Nucleus accumbens (tissue), 56 donors: Measurements from ENCODE around the gene ARGLU1.

ENCODE experiments used
- DNase-seq, 56 donors: peaks; one replicate each; lab custom pipeline; 2025; lab: John Stamatoyannopoulos, UW

ARGLU1 gene

DNA sequence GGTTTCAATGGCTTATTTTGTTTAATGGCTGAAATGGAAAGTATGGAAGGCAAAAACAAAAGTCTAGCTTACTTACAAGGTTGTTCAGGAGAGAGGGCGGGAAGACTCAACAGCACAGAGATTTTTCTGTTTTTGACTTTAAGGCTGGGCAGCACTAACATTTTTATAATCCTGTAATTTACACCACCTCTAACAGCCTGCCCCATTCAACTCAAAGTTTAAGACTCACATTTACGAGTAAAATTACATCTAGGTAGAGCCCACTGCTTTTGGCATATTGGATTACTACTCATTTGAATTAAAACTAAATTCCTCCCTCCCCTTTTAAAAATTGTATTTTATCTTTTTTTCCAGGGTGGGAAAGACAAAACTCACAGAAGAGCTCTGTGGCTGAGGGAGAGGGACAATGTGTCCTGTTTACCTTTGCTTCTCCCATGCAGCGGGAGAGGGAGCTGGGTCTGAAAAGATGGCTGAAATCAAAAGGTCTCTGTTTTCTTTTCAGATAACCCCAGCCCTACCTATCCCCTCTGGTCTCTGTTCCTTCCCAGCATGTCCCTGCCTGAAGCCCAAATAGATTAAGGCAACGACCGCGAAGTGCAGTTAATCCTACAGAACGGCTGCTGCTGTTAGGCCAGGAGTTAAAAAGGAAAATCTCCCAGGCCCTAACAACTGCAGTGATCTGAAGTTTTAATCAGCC is 39.1 kb downstream of the ARGLU1 start:
- no peak for DNase-seq

GRCh38 chr13:106527826-106528225 is 40.1 kb downstream of the ARGLU1 start:
- DNase-seq = no peak

DNA sequence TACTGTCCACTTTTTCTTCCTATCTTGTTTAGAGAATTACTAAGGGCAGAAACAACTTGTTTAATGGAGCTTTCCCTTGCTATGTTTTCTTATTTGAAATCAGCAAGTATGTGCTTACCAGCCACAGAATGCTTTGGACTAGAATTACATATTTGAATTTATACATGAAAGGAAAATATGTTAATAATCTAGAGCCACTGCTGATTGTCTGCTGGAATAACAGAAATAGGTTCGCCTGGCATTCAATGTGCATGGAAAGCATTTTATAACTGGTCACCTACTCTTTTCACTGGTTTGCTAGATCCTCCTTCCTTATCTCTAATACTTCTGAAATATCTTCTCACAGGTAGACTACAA is 40.5 kb downstream of the ARGLU1 start:
- DNase-seq = no peak

DNA sequence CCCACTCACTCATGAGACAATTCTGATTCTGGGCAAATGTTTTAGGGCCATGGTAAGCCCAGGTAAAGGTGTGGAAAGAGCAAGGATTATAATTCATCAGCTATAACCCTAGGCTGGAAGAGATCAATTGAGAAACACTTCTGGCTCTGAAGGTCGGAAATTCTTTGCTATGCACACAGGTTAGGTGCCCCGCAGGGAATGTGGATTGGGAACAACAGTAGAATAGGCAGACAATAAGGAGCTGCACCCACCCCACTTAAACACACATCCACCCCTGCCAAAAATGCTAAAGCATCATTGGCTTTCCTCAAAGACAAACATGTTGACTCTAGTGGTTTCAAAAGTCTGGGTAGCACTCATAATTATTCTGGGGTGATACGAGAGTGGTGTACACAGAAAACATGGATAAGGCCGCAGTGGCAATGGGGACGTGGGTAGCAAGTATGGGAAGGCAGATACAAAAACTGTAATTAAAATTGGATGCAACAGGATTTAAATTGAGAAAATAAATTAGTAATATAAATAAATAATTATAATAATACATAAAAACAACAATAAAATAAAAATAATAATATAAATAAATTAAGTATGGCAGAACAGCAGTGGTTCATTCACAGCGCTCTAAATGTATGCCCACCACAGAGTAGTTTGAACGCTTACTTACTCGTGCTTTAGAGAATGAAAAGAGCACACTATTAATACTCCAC is 41.0 kb downstream of the ARGLU1 start:
- no peak for DNase-seq

GRCh38 chr13:106525865-106526264 is 42.1 kb downstream of the ARGLU1 start:
- no peak for DNase-seq

DNA sequence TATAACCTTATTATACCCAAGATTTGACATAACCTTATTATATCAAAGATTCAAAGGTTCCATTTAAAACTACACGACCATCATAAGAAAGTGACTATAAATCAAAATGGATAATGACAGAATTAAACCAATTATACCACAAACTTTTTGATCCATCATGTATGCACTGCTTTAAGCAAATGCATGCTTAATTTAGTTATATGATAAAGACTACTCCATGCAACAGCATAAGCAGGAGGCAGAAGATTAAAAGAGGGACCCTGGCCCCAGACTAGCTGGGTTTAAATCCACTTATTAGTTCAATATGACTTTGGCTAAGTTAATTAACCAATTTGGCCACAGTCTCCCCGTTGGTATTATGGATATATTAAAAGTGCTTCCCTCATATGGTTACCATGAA is 43.8 kb downstream of the ARGLU1 start:
- no peak for DNase-seq

- peak in 3 of 56 donors; percentile 14 to 44 (median 39) for DNase-seq
Observed at GRCh38 chr13:106523576-106523975, 44.4 kb downstream of the ARGLU1 start.

- no peak for DNase-seq
Observed at GRCh38 chr13:106522898-106523525, 44.9 kb downstream of the ARGLU1 start.

DNA sequence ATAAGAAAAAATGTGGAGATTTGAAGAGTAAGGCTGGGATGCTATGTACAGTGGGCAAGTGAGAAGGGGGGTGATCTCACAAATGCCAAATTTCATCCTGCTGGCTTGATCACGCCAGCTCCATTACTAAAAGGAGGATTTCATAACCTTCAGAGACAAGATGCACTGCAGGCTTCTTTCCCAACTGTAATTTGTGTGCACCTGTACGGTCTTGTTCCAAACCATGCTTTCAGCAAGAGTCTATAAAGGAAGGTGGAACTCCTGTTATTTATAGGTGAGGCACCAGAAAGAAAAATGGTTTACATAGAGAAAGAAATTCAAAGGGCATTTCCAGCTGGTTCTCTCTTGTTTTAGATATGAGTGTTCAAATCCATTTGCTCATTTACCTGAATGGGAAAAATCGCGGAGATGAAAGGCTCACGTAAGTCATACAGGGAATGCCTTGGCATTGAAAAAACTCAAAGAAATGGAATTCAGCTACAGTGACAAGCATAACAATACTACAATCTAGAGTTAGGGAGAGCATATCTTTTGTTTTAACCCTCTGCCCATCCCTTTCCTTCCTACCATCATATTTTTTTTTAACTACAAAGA is 45.7 kb downstream of the ARGLU1 start:
- DNase-seq = no peak

- DNase-seq = no peak
Observed at GRCh38 chr13:106521095-106521799, 46.7 kb downstream of the ARGLU1 start.

- DNase-seq = peak in 4 of 56 donors; percentile 16 to 37 (median 34)
Observed at GRCh38 chr13:106520251-106521054, 47.5 kb downstream of the ARGLU1 start.

GRCh38 chr13:106518512-106518911 is 49.4 kb downstream of the ARGLU1 start:
- no peak for DNase-seq

DNA sequence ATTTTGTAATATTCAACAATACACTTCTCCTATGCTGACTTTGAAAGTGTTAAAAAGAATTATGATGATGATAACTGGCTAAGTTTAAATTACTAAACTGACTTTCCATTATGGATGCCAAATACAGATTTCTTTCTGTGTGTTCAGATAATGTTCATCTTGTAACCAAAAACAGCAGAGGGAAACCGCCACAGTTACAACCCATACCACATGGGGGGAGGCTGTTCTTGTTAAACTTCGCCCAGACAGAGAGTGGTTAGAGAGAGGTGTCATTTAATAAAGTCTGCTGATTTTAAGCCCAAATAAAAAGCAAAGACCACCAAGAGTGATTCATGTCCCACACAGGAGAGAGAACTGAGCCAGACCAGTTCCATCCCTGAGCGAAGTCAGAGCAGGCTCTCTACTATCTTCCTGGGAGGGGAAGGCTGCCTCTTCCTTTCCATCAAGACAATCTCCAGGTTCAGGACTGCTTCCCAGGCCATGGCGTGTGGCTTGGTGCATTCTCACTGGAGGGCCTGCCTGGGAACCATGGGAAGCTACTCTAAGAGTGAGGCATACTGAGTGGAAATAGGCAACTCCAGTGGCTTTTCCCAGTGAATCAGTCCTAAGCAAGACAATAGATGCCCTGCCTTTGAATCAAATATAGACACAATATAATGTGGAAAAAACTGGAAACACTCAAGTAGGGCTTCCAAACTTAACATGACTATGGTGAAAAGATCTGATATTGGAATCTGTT is 50.7 kb downstream of the ARGLU1 start:
- no peak for DNase-seq

DNA sequence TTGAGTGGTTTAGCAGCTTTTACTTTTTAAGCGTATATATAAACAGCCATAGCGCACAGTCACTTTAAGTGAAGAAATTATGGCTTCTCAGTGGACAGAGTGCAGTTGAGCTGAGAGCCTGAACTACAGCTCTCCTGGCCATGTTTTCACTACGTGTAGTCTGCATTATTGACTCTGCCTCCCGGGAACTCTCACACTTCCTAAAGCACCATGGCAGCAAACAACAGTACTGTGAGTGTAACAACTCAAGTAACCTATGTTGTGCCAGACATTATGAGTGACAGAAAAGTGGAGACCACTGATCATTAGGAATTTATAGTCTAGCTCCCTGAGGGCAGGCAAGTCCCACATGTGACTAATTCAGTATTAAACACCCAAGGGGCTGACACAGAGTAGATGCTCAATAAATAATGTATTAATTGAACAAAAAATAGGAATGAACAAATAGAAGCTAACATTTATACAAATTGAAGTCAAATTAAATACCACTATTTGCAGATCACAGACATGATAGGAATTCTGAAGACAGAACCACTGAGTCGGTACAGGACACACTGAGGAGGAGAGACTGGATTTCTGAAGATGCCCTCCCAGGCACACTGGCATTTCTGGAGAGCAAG is 52.2 kb downstream of the ARGLU1 start:
- no peak for DNase-seq

DNA sequence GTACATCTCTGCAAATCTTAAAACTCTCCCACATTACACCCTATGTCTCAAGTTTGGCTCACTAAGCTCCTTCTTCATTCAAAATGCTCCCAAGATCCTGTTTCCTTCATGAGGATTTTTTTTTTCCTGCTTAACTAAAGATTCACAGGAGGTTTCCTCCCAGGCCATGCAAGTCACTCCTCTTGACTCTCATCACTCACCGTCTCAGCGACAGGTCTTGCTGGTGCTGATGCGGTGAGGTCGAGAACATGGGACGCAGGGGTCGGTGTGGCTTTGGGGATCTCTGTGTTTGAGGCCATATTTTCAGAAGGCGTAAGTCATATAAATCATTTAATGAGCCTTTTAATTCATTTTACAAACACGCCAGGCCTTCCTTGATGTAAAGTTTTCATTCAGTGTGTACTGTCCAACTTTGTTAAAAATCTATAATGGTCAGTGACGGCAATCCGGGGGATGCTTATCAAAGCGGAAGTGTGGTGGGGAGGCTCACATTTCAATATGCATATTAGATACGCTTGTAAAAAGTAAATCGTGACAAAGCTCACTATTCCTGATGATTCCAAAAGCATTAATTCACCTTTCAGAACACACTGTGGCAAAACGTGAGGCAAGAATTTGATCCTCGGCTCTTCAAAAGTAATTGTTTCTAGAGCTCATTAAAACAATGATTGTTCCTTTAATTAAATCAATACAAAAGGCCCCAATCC is 52.9 kb downstream of the ARGLU1 start:
- DNase-seq = no peak

DNA sequence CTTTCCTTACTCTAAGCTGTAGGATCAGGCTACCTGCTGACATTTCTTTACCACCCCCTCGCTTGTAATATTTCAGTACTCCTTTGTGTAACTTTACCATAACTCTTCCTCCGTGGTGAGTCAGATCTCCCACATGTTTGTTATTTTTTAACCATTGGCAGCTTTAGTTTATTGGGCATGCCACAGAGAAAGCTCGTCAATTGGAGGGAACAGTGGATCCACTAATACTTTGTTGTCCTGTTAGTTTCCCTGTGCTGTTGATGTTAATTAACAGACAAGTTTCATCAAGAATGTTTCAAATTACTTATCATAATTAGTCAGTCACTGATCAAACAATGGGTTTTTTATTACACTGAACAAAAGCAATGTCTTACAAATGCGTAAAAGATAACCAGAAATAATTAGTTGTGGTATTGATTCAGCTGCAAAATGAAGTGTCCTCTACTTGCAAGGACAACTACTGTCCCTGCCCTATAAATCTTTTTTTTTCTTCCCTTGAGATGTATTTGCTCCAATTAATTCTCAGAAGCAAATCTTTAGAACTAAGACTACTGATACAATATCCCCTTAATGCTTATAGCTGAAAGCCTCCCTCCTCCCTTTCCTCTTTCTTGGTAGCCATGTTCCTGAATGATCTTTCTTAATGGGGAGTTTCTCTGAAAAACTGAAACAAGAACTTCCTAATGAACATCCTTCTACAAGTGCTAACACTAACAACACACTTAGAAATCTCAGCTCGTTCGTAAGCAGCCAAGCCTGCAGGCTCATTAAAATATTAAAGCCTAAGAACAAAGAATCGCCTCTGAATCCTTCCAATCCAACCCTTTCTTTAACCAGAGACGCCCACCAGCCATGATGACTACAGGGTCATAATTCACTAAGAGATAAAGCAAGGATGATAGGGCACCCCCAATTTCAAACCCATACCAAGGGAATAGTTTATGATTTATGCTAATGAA is 54.6 kb downstream of the ARGLU1 start:
- no peak for DNase-seq
